Astrocyte of the spinal cord (primary cell): Measurements from ENCODE around the gene CUEDC1.
"Not testable (repeated sequence)": the region's sequence is repeated elsewhere in the genome, so short reads cannot be mapped to it uniquely, and the experiment has no call there.

Experiments used
- DNase-seq: peaks from one replicate; pipeline ENCODE4 v3.0.0; 2011; ENCODE audit warnings: low read depth, low spot score
- H3K4me3 ChIP-seq: 2 replicates; pipeline ENCODE4 v1.5.1; 2011; ENCODE audit warnings: low read depth, mild to moderate bottlenecking, low read length, moderate library complexity
- CTCF ChIP-seq: IDR thresholded peaks from 2 replicates; pipeline ENCODE4 v1.5.1; 2012; ENCODE audit warnings: low read depth, mild to moderate bottlenecking, low read length, inconsistent platforms
- in situ Hi-C: cut with HindIII; loops from 2 replicates; pipeline ENCODE4 v1.10.0; 2017; ENCODE audit warnings: low sequenced_read_pairs

Gene CUEDC1

GRCh38 chr17:57852955-57853328 is 102.3 kb downstream of the CUEDC1 start:
- in situ Hi-C loops, result no loop called here
- TF ChIP-seq CTCF, result no peak
- no peak for DNase-seq
- no peak overlapping the region for H3K4me3 ChIP-seq

GRCh38 chr17:57852092-57852954 is 102.9 kb downstream of the CUEDC1 start:
- TF ChIP-seq CTCF, result no peak
- no peak for DNase-seq
- in situ Hi-C loops, result no loop called here
- H3K4me3 ChIP-seq, result no peak overlapping the region

- no peak for TF ChIP-seq CTCF
- peak within 1 kb of the TSS; percentile 91 for H3K4me3 ChIP-seq
- in situ Hi-C loops, result no loop called here
- peak; percentile 99 for DNase-seq
Observed at GRCh38 chr17:57849874-57850754, 105.1 kb downstream of the CUEDC1 start, which contains the start of gene MRPS23. Gene MRPS23 (minus strand): TSS chr17:57850044. CDS start chr17:57850010, 34 bp downstream.

- DNase-seq, result no peak
- TF ChIP-seq CTCF, result no peak
- in situ Hi-C loops, result no loop called here
Observed at GRCh38 chr17:57849163-57849873, 105.9 kb downstream of the CUEDC1 start.

GRCh38 chr17:57846056-57846945 is 108.9 kb downstream of the CUEDC1 start:
- H3K4me3 ChIP-seq, DNase-seq, in situ Hi-C loops: not testable (repeated sequence)

More at GRCh38 chr17:57849163-57849873, 105.9 kb downstream of the CUEDC1 start:
- peak overlapping the region; percentile 91 for H3K4me3 ChIP-seq

- no peak for TF ChIP-seq CTCF
- DNase-seq, result no peak
- in situ Hi-C loops, result no loop called here
- H3K4me3 ChIP-seq, result no peak overlapping the region
Observed at GRCh38 chr17:57842280-57842679, 112.9 kb downstream of the CUEDC1 start.
